Gastrocnemius medialis (tissue), 4 donors: ENCODE results near the gene HSF2BP.
"Not testable (repeated sequence)": the region's sequence is repeated elsewhere in the genome, so short reads cannot be mapped to it uniquely, and the experiment has no call there.

ENCODE experiments used
- POLR2A ChIP-seq, 2 donors: fragments of 450-650 bp; IDR thresholded peaks; one replicate each; pipeline ENCODE4 v1.6.1; 2017; ENCODE audit warnings: antibody characterized with exemption in 2 of 2, mild to moderate bottlenecking in 2 of 2, moderate library complexity in 2 of 2
- TF ChIP-seq, protein P1 (sequence below), 5 experiments: fragments of 450-650 bp in 3 of 5; fragments of 200-600 bp in 2 of 5; sonication (generic) in 2 of 5; IDR thresholded peaks in 4 of 5; conservative IDR thresholded peaks in 1 of 5; 1 replicate in 4 of 5; 2 replicates in 1 of 5; pipeline ENCODE4 v1.5.1; 2016 to 2019; ENCODE audit warnings: antibody characterized with exemption in 5 of 5, mild to moderate bottlenecking in 3 of 5, moderate library complexity in 3 of 5

- TF ChIP-seq, protein P1, sequence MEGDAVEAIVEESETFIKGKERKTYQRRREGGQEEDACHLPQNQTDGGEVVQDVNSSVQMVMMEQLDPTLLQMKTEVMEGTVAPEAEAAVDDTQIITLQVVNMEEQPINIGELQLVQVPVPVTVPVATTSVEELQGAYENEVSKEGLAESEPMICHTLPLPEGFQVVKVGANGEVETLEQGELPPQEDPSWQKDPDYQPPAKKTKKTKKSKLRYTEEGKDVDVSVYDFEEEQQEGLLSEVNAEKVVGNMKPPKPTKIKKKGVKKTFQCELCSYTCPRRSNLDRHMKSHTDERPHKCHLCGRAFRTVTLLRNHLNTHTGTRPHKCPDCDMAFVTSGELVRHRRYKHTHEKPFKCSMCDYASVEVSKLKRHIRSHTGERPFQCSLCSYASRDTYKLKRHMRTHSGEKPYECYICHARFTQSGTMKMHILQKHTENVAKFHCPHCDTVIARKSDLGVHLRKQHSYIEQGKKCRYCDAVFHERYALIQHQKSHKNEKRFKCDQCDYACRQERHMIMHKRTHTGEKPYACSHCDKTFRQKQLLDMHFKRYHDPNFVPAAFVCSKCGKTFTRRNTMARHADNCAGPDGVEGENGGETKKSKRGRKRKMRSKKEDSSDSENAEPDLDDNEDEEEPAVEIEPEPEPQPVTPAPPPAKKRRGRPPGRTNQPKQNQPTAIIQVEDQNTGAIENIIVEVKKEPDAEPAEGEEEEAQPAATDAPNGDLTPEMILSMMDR (IDR thresholded peaks at IDR 0.05 in 4 of 5, conservative IDR thresholded peaks at IDR 0.05 in 1 of 5) = not testable (repeated sequence)
- TF ChIP-seq POLR2A (IDR thresholded peaks at IDR 0.05) = not testable (repeated sequence)
Observed at GRCh38 chr21:43562451-43562850, 96.8 kb downstream of the HSF2BP start.
